ENCODE measurements around the gene SEM1.

SEM1 gene

GRCh38 chr7:96686305-96686704, 23.3 kb downstream of the SEM1 start:
- no peak for TF ChIP-seq SIN3A (IDR thresholded peaks at IDR 0.05; ENCODE audit: borderline replicate concordance, insufficient read depth, low read length)
- TF ChIP-seq POLR2AphosphoS5 (IDR thresholded peaks at IDR 0.05; ENCODE audit: low read depth, low read length), result no peak
- no peak for TF ChIP-seq TAF1 (IDR thresholded peaks at IDR 0.05; ENCODE audit: borderline replicate concordance, insufficient read depth, low read length)

GRCh38 chr7:96685755-96686154, 23.9 kb downstream of the SEM1 start:
- TF ChIP-seq REST (IDR thresholded peaks at IDR 0.05; ENCODE audit: insufficient read depth in 1 of 2, low read depth in 2 of 2, low read length in 2 of 2), result no peak
- no peak for TF ChIP-seq SIN3A (IDR thresholded peaks at IDR 0.05; ENCODE audit: borderline replicate concordance, insufficient read depth, low read length)
- no peak for TF ChIP-seq TAF1 (IDR thresholded peaks at IDR 0.05; ENCODE audit: borderline replicate concordance, insufficient read depth, low read length)
- no peak for TF ChIP-seq POLR2AphosphoS5 (IDR thresholded peaks at IDR 0.05; ENCODE audit: low read depth, low read length)
- no peak for TF ChIP-seq FOXP2 (optimal IDR thresholded peaks at IDR 0.05; ENCODE audit: borderline replicate concordance, extremely low read depth, extremely low read length, insufficient read depth)

GRCh38 chr7:96685353-96685752, 24.3 kb downstream of the SEM1 start:
- TF ChIP-seq SIN3A (IDR thresholded peaks at IDR 0.05; ENCODE audit: borderline replicate concordance, insufficient read depth, low read length) (no peak), TAF1 (IDR thresholded peaks at IDR 0.05; ENCODE audit: borderline replicate concordance, insufficient read depth, low read length) (no peak), POLR2AphosphoS5 (IDR thresholded peaks at IDR 0.05; ENCODE audit: low read depth, low read length) (no peak), REST (IDR thresholded peaks at IDR 0.05; ENCODE audit: insufficient read depth in 1 of 2, low read depth in 2 of 2, low read length in 2 of 2) (no peak), FOXP2 (optimal IDR thresholded peaks at IDR 0.05; ENCODE audit: borderline replicate concordance, extremely low read depth, extremely low read length, insufficient read depth) (no peak)

GRCh38 chr7:96679886-96680285, 29.8 kb downstream of the SEM1 start:
- TF ChIP-seq FOXP2 (optimal IDR thresholded peaks at IDR 0.05; ENCODE audit: borderline replicate concordance, extremely low read depth, extremely low read length, insufficient read depth), result no peak
- TF ChIP-seq TAF1 (IDR thresholded peaks at IDR 0.05; ENCODE audit: borderline replicate concordance, insufficient read depth, low read length), result no peak
- TF ChIP-seq SIN3A (IDR thresholded peaks at IDR 0.05; ENCODE audit: borderline replicate concordance, insufficient read depth, low read length), result no peak
- no peak for TF ChIP-seq REST (IDR thresholded peaks at IDR 0.05; ENCODE audit: insufficient read depth in 1 of 2, low read depth in 2 of 2, low read length in 2 of 2)
- no peak for TF ChIP-seq POLR2AphosphoS5 (IDR thresholded peaks at IDR 0.05; ENCODE audit: low read depth, low read length)

GRCh38 chr7:96676919-96677318, 32.7 kb downstream of the SEM1 start:
- TF ChIP-seq SIN3A (IDR thresholded peaks at IDR 0.05; ENCODE audit: borderline replicate concordance, insufficient read depth, low read length) (no peak), FOXP2 (optimal IDR thresholded peaks at IDR 0.05; ENCODE audit: borderline replicate concordance, extremely low read depth, extremely low read length, insufficient read depth) (no peak), REST (IDR thresholded peaks at IDR 0.05; ENCODE audit: insufficient read depth in 1 of 2, low read depth in 2 of 2, low read length in 2 of 2) (no peak), POLR2AphosphoS5 (IDR thresholded peaks at IDR 0.05; ENCODE audit: low read depth, low read length) (no peak), TAF1 (IDR thresholded peaks at IDR 0.05; ENCODE audit: borderline replicate concordance, insufficient read depth, low read length) (no peak)

All from PFSK-1 (cell line).